ENCODE measurements around the gene AKAP8.
"Not testable (repeated sequence)": the region's sequence is repeated elsewhere in the genome, so short reads cannot be mapped to it uniquely, and the experiment has no call there.

The AKAP8 gene

DNA sequence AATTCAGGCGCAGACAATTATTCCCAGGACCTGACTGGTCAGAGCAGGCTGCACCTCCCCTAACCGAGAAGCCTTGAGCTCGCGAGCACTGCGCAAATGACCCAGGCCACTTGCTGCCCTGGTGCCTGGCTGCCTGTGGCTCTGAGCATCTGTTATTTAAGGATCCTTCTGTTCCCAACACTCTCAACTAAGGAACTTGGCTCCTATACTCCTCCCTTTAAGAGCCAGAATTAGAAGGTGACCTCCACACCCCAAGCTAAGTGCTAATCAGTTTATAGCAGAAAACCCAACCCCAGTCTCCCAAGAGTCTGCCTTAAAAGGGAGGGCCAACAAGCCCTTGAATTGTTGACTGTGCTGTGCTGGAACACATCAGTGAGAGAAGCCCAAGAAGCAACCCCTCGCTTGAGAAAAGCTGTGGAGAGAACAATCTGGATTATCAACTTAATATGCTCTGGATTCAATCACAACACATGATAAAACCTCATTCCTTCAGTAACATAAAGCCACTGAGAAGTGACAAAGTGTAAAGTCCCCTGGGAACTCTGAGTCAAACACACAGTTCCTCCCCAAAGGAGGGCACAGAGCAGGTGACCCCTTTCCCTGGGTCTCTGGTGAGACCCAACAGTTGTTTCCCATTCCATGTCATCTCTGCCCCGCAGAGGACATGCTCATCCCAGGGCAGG is 24.7 kb upstream of the AKAP8 start:
- DNase-seq (ENCODE audit: low spot score), result no peak

DNA sequence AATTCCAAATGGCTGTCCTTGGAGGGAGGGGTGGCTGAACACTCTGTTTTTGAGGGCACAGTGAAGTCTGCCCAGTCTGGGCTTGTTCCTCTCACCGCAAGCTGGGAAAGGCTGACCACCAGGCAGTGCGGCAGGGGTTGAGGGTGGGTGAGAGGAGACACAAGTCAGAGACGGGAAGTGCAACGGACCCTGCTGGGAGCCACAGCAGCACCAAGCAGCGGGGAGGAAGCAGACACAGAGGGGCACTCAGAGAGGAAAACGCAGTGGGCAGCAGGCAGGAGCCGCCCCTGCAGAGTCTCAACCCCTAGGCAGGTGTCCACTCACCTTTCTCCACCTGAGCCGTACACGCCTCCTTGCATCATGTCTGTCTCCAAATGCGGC is 23.6 kb upstream of the AKAP8 start:
- no peak for DNase-seq (ENCODE audit: low spot score)

DNA sequence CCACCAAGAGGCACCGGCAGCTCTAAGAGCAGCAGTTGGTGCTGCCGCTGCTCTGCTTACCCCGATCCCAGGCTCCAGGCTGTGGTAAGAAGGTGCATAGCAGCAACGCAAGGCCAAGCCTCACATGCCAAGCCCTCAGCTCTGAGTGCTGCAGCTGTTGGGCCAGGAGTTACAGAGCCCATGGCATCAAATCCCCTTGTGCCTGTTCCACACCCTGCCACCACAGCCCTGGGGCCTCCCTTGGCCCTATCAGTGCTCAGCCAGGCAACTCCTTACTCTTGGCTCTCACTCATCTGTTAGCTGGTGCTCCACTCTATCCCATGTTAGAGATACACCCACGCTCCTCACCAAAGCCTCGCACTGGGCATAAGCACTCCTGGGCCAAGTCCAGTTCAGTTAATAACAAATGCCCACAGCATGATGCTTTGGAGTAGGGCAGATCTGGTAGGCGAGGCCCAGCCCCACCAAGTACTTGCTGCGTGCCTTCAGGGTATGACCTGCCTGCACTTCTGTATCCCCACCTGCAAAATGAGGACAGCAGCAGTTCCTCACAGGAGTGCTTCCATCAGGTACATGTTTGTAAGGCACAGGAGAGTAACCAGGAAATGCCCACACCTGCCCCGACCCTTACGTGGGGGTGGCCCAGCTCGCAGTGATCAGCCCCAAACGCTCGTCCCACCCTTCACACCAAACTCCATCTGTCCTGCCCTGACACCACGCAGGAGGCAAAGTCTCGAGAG is 23.0 kb upstream of the AKAP8 start:
- no peak for DNase-seq (ENCODE audit: low spot score)

DNA sequence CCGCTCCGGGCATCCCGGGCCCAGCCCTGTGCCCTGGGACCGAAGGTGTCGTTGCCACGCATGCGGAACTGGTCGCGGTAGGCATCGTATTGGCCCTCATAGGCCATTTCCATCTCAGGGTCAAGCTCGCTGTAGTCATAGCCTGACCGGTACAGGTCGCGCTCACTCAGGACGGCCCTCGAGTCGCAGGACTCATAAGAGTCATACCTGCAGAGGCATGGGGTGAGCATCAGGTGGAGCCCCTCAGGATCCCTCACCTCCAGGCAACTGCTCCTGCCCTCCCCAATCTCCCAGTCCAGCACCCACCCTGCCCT is 21.8 kb upstream of the AKAP8 start:
- DNase-seq (ENCODE audit: low spot score), result no peak

DNA sequence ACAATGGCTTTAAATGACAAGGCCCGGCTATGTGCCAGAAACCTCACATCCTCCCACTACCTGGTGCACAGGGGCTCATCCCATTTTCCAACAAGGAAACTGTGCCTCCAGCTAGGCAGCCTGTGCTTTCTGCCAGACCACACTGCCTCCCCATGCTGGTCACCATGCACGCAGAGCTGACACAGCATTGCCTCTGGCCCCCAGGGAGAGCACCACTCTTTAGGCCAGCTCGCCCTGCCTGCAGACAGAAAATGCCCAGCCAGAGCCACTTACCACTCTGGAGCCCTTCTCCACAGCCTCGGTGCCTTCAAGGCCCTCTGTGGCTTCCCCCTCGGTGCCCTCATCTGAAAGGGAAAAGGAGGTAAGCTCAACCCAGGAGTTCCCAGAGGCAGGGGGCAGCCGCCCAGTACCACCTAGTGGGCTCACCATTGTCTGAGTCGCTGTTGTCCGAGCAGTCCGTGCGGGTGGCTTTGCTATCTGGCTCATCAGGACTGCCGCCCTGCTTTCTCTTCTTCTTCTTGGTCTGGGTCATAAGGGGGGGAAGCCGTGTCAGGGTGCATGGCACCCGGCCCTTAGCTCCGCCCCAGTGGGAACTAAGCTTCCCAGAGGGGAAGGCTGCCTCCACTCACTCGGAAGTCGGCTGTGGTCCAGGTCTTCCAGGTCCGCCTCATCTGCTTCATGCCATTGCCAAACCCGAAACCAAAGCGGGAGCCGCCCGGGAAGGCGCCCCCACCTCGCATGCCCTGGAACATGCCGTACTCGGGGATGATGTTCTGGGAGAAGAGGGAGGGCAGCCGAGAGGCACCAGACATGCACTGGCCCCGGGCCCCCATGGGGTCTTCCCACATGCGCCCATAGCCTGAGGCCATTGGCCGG is 21.2 kb upstream of the AKAP8 start:
- no peak for DNase-seq (ENCODE audit: low spot score)

DNA sequence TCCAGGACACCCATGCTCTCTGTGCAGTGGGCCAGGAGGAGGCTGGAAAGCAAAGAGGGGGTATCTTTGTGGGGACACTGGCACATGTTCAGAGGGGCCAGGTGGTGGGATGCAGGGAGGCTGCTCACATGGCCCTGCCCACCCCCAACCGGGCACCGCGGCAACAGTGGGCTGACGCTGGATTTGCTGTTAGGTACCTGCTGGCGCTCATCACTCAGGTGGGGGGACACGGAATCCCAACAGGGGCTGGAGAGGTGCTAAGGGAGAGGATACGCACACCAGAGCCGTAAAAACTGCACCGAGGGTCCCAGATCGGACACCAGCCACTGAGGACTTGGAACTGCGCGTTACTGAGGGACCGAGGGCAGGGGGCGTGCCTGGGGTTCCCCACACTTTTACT is 20.0 kb upstream of the AKAP8 start:
- DNase-seq (ENCODE audit: low spot score), result no peak

GRCh38 chr19:15399234-15399515 is 19.6 kb upstream of the AKAP8 start:
- DNase-seq (ENCODE audit: low spot score), result no peak

- DNase-seq (ENCODE audit: low spot score), result no peak
These were observed 19.1 kb upstream of the AKAP8 start for GRCh38 chr19:15398501-15399233.

GRCh38 chr19:15397782-15398181 is 18.2 kb upstream of the AKAP8 start:
- no peak for DNase-seq (ENCODE audit: low spot score)

- DNase-seq (ENCODE audit: low spot score), result no peak
These were observed 17.6 kb upstream of the AKAP8 start for GRCh38 chr19:15397236-15397635.

- no peak for DNase-seq (ENCODE audit: low spot score)
These were observed 16.8 kb upstream of the AKAP8 start for GRCh38 chr19:15396436-15396835.

DNA sequence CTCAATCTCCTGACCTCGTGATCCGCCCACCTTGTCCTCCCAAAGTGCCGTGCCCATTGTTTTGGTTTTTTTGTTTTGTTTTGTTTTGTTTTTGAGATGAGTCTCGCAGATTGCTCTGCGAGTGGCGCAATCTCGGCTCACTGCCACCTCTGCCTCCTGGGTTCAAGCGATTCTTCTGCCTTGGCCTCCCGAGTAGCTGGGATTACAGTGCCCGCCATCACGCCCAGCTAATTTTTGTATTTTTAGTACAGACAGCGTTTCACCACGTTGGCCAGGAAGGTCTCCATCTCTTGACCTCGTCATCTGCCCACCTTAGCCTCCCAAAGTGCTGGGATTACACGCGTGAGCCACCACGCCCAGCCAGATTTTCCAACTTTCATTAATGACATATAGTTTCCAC is 15.7 kb upstream of the AKAP8 start:
- DNase-seq (ENCODE audit: low spot score), result not testable (repeated sequence)

DNA sequence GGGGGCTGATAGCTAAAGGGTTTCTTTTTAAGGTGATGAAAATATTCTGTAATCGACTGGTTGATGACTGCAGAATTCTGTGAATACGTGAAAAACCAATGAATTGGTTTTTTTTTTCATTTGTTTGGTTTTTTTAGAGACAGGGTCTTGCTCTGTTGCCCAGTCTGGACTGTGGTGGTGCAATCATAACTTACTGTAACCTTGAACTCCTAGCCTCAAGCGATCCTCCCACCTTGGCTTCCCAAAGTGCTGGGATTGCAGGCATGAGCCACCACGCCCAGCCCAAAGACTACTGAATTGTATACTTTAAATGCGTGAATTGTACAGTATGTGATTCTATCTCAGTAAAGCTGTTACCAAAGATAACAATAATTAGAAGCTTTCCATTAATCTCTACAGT is 14.8 kb upstream of the AKAP8 start:
- no peak for DNase-seq (ENCODE audit: low spot score)

DNA sequence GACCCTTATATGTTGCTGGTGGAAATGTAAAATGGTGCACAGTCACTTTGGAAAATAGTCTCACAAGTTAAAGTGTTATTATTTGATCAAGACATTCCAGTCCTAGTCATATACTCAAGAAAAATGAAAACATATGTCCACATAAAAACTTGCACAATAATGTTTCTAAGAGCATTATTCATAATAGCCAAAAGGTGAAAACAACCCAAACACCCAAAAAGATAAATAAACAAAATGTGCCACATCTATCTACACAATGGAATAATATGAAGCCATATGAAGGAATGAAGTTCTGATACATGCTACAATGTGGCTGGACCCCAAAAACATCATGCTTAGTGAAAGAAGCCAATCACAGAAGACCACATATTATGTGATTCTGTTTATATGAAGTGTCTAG is 14.4 kb upstream of the AKAP8 start:
- no peak for DNase-seq (ENCODE audit: low spot score)

GRCh38 chr19:15390814-15391213 is 11.2 kb upstream of the AKAP8 start:
- DNase-seq (ENCODE audit: low spot score), result no peak

- no peak for DNase-seq (ENCODE audit: low spot score)
These were observed 2.3 kb upstream of the AKAP8 start for GRCh38 chr19:15381864-15382263.

DNA sequence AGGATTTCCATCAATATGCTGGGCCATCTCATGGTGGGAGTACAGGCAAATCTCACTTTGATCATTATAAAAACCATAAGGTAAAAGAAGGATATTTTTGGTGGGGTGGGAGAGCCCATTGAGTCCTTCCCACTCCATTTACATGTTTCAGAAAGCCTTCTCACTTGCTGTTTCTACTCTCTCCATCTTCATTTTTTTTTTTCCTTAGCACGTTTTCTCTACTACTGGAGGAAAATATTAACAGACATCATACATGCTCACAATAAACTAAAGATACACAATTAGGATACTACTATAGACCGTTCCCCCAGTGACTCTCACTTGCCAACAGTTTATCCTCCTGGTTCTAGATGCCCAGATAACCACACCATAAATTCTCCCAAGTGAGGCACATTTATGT is 1.8 kb upstream of the AKAP8 start:
- DNase-seq (ENCODE audit: low spot score), result no peak

GRCh38 chr19:15379999-15380647 is 536 bp upstream of the AKAP8 start:
- DNase-seq (ENCODE audit: low spot score), result peak; percentile 76

- peak; percentile 73 for DNase-seq (ENCODE audit: low spot score)
These were observed 979 bp downstream of the AKAP8 start for GRCh38 chr19:15378534-15379082.

GRCh38 chr19:15374796-15375440 is 4.7 kb downstream of the AKAP8 start:
- DNase-seq (ENCODE audit: low spot score), result no peak

DNA sequence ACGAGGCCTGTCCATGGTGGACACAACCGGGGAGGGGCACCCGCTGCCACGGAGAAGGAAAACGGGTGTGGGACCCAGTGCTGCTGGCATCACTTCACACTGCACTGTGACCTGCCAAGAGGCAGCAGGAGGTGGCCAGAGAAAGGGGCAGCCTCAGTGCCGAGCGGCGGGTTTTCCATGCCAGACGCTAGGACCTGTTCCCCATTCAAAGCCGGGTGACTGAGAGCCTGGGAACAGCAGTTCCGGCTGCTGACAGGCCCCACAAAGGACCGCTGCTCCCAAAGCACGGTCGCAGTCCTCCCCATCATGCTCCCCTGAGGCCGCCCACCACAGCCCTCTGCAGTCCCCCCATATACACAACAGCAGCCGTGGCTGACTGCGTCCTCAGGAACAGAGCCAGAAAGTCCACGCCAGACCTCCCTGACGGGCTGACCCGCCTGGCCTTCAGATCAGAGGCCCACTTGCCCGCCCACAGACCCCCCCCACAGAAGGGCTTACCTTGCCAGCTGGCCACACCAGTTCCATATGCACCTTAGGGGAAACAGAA is 5.4 kb downstream of the AKAP8 start:
- no peak for DNase-seq (ENCODE audit: low spot score)

Measured in SW480 (cell line).